ENCODE results near the gene CCDC57. TPM values are rescaled to one million over a fixed set of nuclear protein-coding genes. Genes with fewer than 3 reads are reported as not detected.
A peak's percentile ranks its signal among the peaks of the same experiment; 100 is the strongest.

CCDC57 gene
- total RNA-seq, 6 experiments from 2014 or later = 10.1 to 37.4 (median 17.2) TPM

GRCh38 chr17:82247856-82248671 lies 35.4 kb upstream of the CCDC57 start:
- no peak for ATAC-seq
- Histone ChIP-seq H3K27ac (no peak overlapping the region), H3K4me3 (no peak overlapping the region), H3K9me3 (no peaks in the 10 kb centered on the region), H3K4me1 (peaks cover 0 to 7% (median 2%) of the 10 kb centered on the region in 4 donors), H3K36me3 (peaks cover 35 to 100% (median 66%) of the 10 kb centered on the region in 4 donors), H3K27me3 (no peaks in the 10 kb centered on the region)
- intact Hi-C loops (cut with DNase I) = no loop called here
- TF ChIP-seq, protein P1, sequence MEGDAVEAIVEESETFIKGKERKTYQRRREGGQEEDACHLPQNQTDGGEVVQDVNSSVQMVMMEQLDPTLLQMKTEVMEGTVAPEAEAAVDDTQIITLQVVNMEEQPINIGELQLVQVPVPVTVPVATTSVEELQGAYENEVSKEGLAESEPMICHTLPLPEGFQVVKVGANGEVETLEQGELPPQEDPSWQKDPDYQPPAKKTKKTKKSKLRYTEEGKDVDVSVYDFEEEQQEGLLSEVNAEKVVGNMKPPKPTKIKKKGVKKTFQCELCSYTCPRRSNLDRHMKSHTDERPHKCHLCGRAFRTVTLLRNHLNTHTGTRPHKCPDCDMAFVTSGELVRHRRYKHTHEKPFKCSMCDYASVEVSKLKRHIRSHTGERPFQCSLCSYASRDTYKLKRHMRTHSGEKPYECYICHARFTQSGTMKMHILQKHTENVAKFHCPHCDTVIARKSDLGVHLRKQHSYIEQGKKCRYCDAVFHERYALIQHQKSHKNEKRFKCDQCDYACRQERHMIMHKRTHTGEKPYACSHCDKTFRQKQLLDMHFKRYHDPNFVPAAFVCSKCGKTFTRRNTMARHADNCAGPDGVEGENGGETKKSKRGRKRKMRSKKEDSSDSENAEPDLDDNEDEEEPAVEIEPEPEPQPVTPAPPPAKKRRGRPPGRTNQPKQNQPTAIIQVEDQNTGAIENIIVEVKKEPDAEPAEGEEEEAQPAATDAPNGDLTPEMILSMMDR (IDR thresholded peaks at IDR 0.05) = no peak
- TF ChIP-seq POLR2A (IDR thresholded peaks at IDR 0.05) = no peak
- WGBS (ENCODE audit: insufficient coverage, low coverage, low lambda C conversion rate, missing lambda C conversion rate) = 71% methylated on average over 14 of the region's 28 CpGs
- DNase-seq = peak in 1 of 3 donors; percentile 18

DNA sequence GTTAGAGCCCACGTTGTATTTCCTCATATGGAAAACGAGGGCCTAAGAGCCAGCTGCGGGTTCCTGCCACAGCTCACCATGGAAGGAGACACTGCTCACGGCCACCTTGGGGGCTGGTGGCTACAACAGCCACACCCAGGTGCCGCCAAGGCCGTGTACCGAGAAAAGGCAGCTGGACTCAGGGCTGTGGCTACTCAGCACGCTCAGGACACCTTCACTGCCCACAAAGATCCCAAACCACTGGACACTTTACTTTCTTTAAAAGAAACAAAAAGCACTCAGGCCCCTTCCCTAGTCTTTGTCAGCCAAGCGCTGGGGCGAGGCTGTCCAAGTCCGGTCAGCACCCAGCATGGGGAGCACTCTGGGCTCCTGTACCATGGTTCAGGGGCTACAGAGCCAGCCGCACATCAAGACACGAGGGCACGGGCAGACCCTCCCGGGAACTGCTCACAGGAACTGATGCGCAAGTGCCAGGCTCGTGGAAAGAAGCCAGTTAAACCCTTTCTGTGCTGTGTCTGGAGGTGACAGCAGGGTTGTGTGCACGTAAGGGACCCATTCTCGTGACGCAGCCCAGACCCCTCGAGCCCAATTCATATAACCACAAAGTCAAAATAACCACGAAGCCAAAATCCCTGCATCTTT lies 34.7 kb upstream of the CCDC57 start:
- Histone ChIP-seq H3K27ac (no peak overlapping the region), H3K9me3 (no peaks in the 10 kb centered on the region), H3K27me3 (no peaks in the 10 kb centered on the region), H3K4me3 (no peak overlapping the region), H3K4me1 (peaks cover 0 to 14% (median 8%) of the 10 kb centered on the region in 4 donors), H3K36me3 (peaks cover 29 to 92% (median 58%) of the 10 kb centered on the region in 4 donors)
- DNase-seq (no peak), ATAC-seq (no peak)
- intact Hi-C loops (cut with DNase I) = no loop called here
- no peak for TF ChIP-seq POLR2A (IDR thresholded peaks at IDR 0.05)
- TF ChIP-seq, protein P1 (IDR thresholded peaks at IDR 0.05) = no peak
- WGBS (ENCODE audit: insufficient coverage, low coverage, low lambda C conversion rate, missing lambda C conversion rate) = 47% methylated on average over 9 of the region's 22 CpGs

DNA sequence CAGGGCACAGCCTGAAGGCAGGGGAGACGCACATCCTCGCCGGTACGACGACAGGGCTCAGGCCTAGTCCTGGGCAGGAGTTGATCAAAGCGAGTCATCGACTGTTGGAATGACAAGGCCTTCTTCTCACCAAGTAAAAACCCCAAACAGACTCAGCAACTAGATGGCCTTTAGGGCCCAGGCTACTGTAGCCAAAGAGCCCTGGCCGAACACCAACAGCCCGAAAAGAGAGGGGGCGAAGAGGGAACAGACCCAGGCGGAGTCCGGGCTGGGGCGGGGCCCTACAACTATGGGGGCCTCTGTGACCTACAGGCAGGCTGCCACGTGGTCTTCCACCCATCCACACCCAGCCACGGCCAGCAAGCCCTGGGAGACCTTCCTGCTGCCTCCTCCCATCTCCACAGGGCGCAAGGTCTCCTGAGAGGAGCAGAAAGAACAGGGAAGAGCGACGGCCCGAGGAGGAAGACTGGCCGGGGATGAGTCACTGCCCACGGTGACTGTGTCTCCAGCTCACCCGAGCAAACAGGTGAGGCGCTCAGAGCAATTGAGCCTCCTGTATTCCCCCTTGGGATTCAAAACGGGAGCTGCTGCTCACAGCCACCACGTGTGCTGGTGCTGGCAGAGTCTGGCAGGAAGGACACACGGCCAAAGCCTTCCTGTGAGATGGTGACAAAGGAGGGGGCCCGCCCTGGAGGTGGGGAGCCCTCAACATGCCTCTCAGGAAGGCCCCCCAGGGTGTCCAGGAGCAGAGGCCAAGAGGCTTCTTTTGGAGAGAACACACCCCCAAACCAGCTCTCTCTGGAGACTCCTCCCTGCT lies 33.9 kb upstream of the CCDC57 start:
- ATAC-seq (no peak), DNase-seq (peak in 1 of 3 donors; percentile 32)
- intact Hi-C loops (cut with DNase I) = no loop called here
- H3K27ac ChIP-seq = no peak overlapping the region
- H3K9me3 ChIP-seq = no peaks in the 10 kb centered on the region
- no peak for TF ChIP-seq POLR2A (IDR thresholded peaks at IDR 0.05)
- TF ChIP-seq, protein P1 (IDR thresholded peaks at IDR 0.05) = no peak
- no peaks in the 10 kb centered on the region for H3K27me3 ChIP-seq
- peaks cover 0 to 22% (median 14%) of the 10 kb centered on the region in 4 donors for H3K4me1 ChIP-seq
- 74% methylated on average over 14 of the region's 27 CpGs for WGBS (ENCODE audit: insufficient coverage, low coverage, low lambda C conversion rate, missing lambda C conversion rate)
- no peak overlapping the region for H3K4me3 ChIP-seq
- peaks cover 22 to 85% (median 53%) of the 10 kb centered on the region in 4 donors for H3K36me3 ChIP-seq

GRCh38 chr17:82246040-82246364 lies 33.4 kb upstream of the CCDC57 start:
- no peak for TF ChIP-seq POLR2A (IDR thresholded peaks at IDR 0.05)
- TF ChIP-seq, protein P1 (IDR thresholded peaks at IDR 0.05) = no peak
- Histone ChIP-seq H3K27ac (no peak overlapping the region), H3K36me3 (peaks cover 17 to 79% (median 47%) of the 10 kb centered on the region in 4 donors), H3K4me3 (no peak overlapping the region), H3K27me3 (no peaks in the 10 kb centered on the region), H3K9me3 (no peaks in the 10 kb centered on the region), H3K4me1 (peaks cover 0 to 27% (median 20%) of the 10 kb centered on the region in 4 donors)
- DNase-seq (no peak), ATAC-seq (no peak)
- 100% methylated on average over 3 of the region's 5 CpGs for WGBS (ENCODE audit: insufficient coverage, low coverage, low lambda C conversion rate, missing lambda C conversion rate)
- intact Hi-C loops (cut with DNase I) = no loop called here

All from right lobe of liver (tissue), 6 donors.